Measurements from ENCODE around the gene ADAMTS6. TPM values are rescaled to one million over a fixed set of nuclear protein-coding genes. Genes with fewer than 3 reads are reported as not detected.
"Not testable (repeated sequence)": the region's sequence is repeated elsewhere in the genome, so short reads cannot be mapped to it uniquely, and the experiment has no call there.

Gene ADAMTS6
- total RNA-seq, 1 donor from 2014 or later: 1.4 TPM

GRCh38 chr5:65395526-65396155 is 86.1 kb downstream of the ADAMTS6 start:
- intact Hi-C loops (cut with micrococcal nuclease): no loop called here
- no peak for DNase-seq
- ATAC-seq: peak; percentile 50

- DNase-seq: peak; percentile 51
- intact Hi-C loops (cut with micrococcal nuclease): no loop called here
- peak; percentile 86 for ATAC-seq
Observed at GRCh38 chr5:65394087-65394486, 87.6 kb downstream of the ADAMTS6 start.

DNA sequence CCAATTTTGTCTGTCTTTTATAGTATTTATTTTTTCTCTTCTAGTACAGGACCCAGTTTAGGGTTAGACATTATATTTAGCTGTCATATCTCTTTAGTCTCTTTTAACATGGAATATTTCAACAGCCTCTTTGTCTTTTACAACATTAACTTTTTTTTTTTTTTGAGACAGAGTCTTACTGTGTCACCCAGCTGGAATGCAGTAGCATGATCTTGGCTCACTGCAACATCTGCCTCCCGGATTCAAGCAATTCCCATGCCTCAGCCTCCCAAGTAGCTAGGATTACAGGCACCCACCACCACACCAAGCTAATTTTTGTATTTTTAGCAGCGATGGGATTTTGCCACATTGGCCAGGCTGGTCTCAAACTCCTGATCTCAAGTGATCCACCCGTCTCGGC is 90.1 kb downstream of the ADAMTS6 start:
- intact Hi-C loops (cut with micrococcal nuclease): no loop called here
- DNase-seq (no peak), ATAC-seq (no peak)

DNA sequence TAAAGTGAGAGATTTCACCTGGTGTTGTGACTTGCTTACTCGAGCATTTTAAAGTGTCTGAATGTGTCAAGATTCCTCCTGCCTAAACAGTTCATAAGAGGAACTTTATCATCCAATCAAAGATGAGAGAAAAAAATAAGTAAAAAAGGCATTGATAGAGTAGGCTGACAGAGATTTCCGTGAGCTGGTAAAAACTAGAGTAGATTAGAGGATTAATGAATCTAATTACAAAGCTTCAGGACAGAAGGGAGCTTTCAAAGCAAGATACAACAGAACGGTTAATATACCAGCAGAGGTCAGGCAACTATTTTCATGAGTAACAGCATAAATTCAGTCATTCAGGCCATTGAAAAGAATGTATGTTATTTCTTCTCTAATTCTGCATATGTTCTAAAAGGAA is 91.5 kb downstream of the ADAMTS6 start:
- intact Hi-C loops (cut with micrococcal nuclease): no loop called here
- DNase-seq (no peak), ATAC-seq (no peak)

GRCh38 chr5:65383859-65384258 is 97.9 kb downstream of the ADAMTS6 start:
- intact Hi-C loops (cut with micrococcal nuclease): no loop called here
- ATAC-seq: no peak

DNA sequence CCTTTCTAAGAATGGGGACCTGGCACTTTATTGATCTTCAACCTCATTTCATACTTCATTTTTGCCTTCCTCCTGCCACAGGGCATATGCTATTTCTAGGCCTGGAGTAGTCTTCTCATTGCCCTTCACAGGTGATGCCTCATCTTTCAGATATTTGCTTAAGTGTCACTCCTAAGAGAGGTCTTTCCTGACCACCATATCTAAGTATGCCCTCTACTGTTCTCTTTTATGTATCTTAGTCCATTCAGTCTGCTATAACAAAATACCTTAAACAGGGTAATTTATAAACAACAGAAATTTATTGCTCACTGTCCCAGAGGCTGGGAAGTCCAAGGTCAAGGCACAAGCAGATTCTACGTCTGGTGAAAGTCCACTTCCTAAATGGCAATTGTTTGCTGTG is 99.1 kb downstream of the ADAMTS6 start:
- intact Hi-C loops (cut with micrococcal nuclease): no loop called here
- no peak for ATAC-seq
- DNase-seq: no peak

More at GRCh38 chr5:65383859-65384258, 97.9 kb downstream of the ADAMTS6 start:
- no peak for DNase-seq

- DNase-seq; ATAC-seq; intact Hi-C loops (cut with micrococcal nuclease): not testable (repeated sequence)
Observed at GRCh38 chr5:65370505-65370904, 111.2 kb downstream of the ADAMTS6 start.

- no peak for DNase-seq
- intact Hi-C loops (cut with micrococcal nuclease): no loop called here
- peak; percentile 62 for ATAC-seq
Observed at GRCh38 chr5:65366655-65367054, 115.1 kb downstream of the ADAMTS6 start.

- intact Hi-C loops (cut with micrococcal nuclease): no loop called here
- DNase-seq: no peak
- ATAC-seq: no peak
Observed at GRCh38 chr5:65364907-65365306, 116.8 kb downstream of the ADAMTS6 start.

- intact Hi-C loops (cut with micrococcal nuclease): no loop called here
- ATAC-seq (no peak), DNase-seq (no peak)
Observed at GRCh38 chr5:65363499-65363898, 118.2 kb downstream of the ADAMTS6 start.

- intact Hi-C loops (cut with micrococcal nuclease): no loop called here
- no peak for DNase-seq
- no peak for ATAC-seq
Observed at GRCh38 chr5:65359981-65360380, 121.7 kb downstream of the ADAMTS6 start.

DNA sequence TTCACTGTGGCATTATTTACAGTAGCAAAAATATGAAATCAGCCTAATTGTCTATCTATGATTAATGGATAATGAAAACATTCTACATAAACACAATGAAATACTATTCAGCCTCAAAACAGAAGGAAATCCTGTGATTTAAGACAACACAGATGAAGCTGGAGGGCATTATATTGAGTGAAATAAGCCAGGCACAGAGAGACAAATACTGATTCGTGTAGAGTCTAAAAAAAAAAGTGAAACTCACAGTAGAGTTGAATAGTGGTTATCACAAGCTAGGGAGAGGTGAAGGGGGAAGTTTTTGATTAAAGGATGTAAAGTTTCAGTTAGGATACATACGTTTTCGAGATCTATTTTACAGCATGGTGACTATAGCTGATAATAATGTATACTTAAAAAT is 122.2 kb downstream of the ADAMTS6 start:
- ATAC-seq: no peak
- intact Hi-C loops (cut with micrococcal nuclease): no loop called here
- DNase-seq: no peak

GRCh38 chr5:65356274-65356673 is 125.4 kb downstream of the ADAMTS6 start:
- peak; percentile 68 for ATAC-seq
- intact Hi-C loops (cut with micrococcal nuclease): no loop called here
- no peak for DNase-seq

- intact Hi-C loops (cut with micrococcal nuclease): no loop called here
- no peak for ATAC-seq
- no peak for DNase-seq
Observed at GRCh38 chr5:65355301-65355700, 126.4 kb downstream of the ADAMTS6 start.

DNA sequence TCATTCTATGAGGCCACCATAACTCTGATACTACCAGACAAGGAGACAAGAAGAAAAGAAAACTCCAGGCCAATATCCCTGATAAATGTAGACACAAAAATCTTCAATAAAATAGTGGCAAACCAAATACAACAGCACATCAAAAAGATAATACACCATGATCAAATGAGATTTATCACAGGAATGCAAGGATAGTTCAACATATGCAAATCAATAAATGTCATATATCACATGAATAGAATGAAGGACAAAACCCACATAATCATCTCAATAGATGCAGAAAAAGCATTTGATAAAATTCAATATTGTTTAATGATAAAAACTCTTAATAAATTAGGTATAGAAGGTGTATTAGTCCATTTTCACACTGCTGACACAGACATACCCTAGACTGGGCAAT is 139.9 kb downstream of the ADAMTS6 start:
- ATAC-seq (no peak), DNase-seq (no peak)
- intact Hi-C loops (cut with micrococcal nuclease): no loop called here

GRCh38 chr5:65338606-65339151 is 143.0 kb downstream of the ADAMTS6 start:
- DNase-seq (no peak), ATAC-seq (no peak)
- intact Hi-C loops (cut with micrococcal nuclease): no loop called here

DNA sequence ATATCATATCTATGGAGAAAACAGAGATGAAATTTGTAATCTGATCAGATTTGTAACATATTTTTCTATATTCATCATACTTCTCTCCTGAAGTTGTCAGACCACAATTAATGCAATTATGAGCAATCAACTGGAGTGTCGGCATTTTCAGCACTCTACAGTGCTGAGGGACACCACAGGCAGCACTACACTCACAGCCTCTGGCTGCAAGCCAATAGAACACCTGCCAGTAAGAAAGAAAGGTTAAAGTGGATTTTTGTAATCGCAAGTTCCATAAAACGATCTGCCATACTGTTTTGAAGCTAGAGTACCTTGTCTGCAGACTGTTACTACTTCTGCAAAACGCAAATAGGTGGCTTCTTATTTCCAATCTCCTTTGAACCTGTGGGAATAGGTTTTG is 147.6 kb downstream of the ADAMTS6 start:
- DNase-seq (no peak), ATAC-seq (peak; percentile 43)
- intact Hi-C loops (cut with micrococcal nuclease): no loop called here

- intact Hi-C loops (cut with micrococcal nuclease): no loop called here
- DNase-seq (no peak), ATAC-seq (no peak)
Observed at GRCh38 chr5:65332591-65332990, 149.1 kb downstream of the ADAMTS6 start.

- ATAC-seq: no peak
- intact Hi-C loops (cut with micrococcal nuclease): no loop called here
- no peak for DNase-seq
Observed at GRCh38 chr5:65329266-65329665, 152.5 kb downstream of the ADAMTS6 start.

GRCh38 chr5:65327582-65327981 is 154.1 kb downstream of the ADAMTS6 start:
- DNase-seq (no peak), ATAC-seq (no peak)
- intact Hi-C loops (cut with micrococcal nuclease): no loop called here

GRCh38 chr5:65326922-65327321 is 154.8 kb downstream of the ADAMTS6 start:
- intact Hi-C loops (cut with micrococcal nuclease): no loop called here
- ATAC-seq: no peak
- no peak for DNase-seq
